Measurements from ENCODE around the gene ST3GAL3.

The ST3GAL3 gene

DNA sequence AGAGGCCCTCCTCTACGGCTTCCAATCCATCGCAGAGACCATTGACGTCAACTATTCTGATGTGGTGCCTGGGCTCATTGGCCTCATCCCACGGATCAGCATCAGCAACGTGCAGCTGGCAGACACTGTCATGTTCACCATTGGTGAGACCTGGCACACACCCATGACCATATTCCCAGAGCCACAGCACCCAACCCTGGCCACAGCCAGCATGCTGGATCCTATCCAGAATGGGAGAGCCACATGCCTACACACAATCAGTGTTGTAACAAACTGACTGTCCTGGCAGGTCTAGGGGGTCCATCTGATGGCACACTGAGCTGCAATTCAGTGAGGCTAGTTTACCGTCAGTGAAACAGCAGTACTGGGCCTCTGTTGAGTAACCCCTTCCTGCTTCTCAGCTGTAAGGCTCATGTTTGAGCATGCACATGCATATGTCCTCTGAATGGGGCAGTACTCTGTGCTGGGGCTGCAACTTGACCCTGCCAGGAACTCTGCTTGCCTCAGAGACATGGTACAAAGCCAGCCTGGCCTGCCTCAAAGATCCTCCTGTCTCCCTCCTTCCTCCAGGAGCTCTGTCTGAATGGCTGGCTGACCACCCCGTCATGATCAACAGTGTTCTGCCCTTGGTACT is 250.2 kb downstream of the ST3GAL3 start:
- TF ChIP-seq, protein P1, sequence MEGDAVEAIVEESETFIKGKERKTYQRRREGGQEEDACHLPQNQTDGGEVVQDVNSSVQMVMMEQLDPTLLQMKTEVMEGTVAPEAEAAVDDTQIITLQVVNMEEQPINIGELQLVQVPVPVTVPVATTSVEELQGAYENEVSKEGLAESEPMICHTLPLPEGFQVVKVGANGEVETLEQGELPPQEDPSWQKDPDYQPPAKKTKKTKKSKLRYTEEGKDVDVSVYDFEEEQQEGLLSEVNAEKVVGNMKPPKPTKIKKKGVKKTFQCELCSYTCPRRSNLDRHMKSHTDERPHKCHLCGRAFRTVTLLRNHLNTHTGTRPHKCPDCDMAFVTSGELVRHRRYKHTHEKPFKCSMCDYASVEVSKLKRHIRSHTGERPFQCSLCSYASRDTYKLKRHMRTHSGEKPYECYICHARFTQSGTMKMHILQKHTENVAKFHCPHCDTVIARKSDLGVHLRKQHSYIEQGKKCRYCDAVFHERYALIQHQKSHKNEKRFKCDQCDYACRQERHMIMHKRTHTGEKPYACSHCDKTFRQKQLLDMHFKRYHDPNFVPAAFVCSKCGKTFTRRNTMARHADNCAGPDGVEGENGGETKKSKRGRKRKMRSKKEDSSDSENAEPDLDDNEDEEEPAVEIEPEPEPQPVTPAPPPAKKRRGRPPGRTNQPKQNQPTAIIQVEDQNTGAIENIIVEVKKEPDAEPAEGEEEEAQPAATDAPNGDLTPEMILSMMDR (IDR thresholded peaks at IDR 0.05; ENCODE audit: low read depth, low read length): no peak
- no peak for DNase-seq (ENCODE audit: extremely low read depth, low read depth)

DNA sequence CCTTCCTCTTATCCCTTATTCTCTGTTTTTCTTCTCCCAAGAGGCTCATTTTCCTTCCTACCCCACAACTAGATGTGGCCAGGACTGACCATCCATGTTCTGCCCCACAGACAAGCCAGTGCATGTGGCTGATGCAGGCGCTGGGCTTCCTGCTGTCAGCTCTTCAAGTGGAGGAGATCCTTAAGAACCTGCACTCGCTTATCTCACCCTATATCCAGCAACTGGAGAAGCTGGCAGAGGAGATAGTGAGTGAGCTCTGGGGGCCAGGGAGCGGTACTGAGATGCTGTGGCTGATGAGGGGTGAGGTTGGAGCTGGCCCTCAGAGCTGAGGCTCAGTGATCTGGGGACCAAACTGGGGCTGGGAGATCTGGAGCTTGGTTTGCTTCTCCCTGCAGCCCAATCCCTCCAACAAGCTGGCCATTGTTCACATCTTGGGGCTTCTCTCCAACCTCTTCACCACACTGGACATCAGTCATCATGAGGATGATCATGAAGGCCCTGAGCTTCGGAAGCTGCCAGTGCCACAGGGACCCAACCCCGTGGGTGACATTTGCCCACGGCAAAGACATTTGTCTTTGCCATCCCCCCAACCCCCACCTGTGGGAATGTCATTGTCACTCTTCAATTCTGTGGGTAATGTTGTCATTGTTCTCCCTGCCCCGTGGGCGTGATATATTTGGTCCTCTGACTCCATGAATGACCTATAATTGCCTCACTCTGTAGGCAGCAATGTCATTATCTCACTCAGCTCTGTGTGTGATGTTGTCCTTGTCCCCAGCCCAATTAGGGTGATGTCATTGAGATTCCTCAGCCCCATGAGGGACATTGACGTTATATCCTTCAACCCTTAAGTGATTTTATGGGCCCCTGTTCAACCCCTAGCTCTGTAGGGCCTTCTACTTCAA is 251.3 kb downstream of the ST3GAL3 start:
- no peak for DNase-seq (ENCODE audit: extremely low read depth, low read depth)
- TF ChIP-seq, protein P1 (IDR thresholded peaks at IDR 0.05; ENCODE audit: low read depth, low read length): no peak

DNA sequence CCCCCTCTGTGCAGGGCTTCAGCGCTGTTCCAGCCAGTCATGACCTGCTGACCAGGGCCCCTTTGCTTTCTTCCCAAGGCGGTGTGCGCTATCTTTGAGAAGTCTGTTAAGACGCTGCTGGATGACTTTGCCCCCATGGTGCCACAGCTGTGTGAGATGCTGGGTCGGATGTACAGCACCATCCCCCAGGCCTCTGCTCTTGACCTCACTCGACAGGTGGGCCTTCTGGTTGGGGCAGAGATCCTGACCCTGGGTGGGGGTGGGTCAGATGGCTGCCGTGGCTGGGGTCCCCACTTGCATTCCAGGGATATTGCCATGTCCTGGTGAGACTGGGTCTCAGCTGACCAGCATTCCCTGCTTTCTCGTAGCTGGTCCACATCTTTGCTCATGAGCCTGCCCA is 253.5 kb downstream of the ST3GAL3 start:
- no peak for DNase-seq (ENCODE audit: extremely low read depth, low read depth)
- TF ChIP-seq, protein P1 (IDR thresholded peaks at IDR 0.05; ENCODE audit: low read depth, low read length): no peak

DNA sequence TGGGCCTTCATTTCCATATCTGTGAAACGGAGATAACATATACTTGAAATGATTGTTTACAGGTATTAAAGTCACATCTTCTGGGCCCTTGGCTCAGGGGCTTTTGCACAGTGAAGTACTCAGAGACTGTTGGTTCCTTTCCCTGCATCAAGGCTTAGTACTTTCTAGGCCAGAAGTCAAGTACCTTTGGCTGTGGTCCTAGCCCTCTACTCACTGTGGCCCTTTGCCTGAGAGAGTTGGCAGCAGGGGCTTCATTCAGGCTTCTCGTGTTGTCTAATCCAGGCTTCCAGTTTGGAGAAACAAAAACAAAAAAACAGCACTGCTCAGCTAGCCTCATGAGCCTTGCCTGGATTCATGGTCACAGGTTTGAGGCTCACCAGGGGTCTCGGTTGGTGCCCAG is 254.4 kb downstream of the ST3GAL3 start:
- DNase-seq (ENCODE audit: extremely low read depth, low read depth): no peak
- TF ChIP-seq, protein P1 (IDR thresholded peaks at IDR 0.05; ENCODE audit: low read depth, low read length): no peak

DNA sequence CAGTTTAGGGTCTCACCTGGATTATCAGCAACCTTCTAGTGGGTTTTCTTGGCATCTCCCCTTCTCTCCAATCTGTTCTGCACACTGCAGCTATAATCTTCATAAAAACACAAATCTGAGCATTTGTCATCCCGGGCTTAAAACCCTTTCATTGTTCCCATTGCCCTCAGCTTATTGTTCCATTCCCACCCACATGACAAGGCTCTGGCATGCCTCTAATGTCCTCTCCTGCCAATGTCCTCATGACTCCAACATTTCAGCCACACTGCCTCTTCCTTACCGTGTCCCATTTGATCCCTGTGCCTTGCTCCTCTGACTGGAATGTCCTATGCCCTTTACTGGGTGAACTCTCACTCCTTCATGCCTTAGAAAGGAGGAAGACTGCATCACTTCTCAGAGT is 255.0 kb downstream of the ST3GAL3 start:
- TF ChIP-seq, protein P1 (IDR thresholded peaks at IDR 0.05; ENCODE audit: low read depth, low read length): no peak
- DNase-seq (ENCODE audit: extremely low read depth, low read depth): no peak

DNA sequence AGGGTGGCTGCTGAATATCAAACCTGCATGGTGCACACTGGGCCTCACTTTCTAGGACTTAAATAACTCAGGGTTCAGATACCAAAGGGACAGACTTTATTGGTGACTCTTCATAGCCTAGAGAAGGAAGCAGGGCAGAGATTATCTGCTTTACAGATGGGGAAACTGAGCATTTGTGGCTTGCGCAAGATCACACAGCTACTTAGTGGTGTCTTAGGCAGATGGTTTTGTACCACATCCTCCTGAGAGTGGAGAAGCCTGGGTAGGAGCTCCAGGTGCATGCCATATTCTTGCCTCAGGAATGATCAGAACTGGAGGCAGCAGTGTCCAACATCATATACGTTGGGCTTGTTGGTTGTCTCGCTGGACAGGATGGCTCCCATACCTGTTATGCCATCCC is 255.7 kb downstream of the ST3GAL3 start:
- TF ChIP-seq, protein P1 (IDR thresholded peaks at IDR 0.05; ENCODE audit: low read depth, low read length): no peak
- DNase-seq (ENCODE audit: extremely low read depth, low read depth): no peak

DNA sequence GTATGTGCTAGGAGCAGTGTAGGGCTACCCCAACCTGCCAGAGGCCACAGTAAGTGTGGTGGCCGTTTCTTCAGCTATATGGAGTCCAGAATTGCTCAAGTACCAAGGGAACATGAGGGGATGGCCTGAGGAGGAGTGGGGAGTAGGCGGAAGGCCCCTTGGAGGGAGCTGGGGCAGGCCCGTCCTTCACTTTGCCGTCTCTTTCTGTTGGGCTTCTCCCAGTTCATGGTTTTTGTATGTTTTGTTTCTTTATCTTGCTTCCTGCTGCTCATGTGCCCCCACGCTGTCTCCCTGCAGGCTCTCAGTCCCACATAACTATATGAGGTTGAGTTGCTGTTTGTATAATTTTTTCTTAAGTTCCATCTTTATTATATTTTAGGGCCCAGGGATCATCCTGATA is 256.6 kb downstream of the ST3GAL3 start:
- no peak for DNase-seq (ENCODE audit: extremely low read depth, low read depth)

More for the DNA sequence above, 256.6 kb downstream of the ST3GAL3 start:
- TF ChIP-seq, protein P1 (IDR thresholded peaks at IDR 0.05; ENCODE audit: low read depth, low read length): no peak

Measured in AG09319 (cell line).